Stomach smooth muscle (tissue), 2 donors: ENCODE measurements around the gene ADAM33.

Source experiments
- H3K27ac ChIP-seq: one replicate; pipeline ENCODE4 v1.7.0; 2013; ENCODE audit warnings: mild to moderate bottlenecking, low read length, inconsistent platforms
- H3K27me3 ChIP-seq, 2 donors: one replicate each; pipeline ENCODE4 v1.7.0; 2013; ENCODE audit warnings: low read length in 2 of 2; ENCODE audit not compliant: insufficient read depth in 2 of 2, control insufficient read depth in 1 of 2
- H3K36me3 ChIP-seq, 2 donors: one replicate each; pipeline ENCODE4 v1.7.0; 2013; ENCODE audit warnings: low read length in 2 of 2; ENCODE audit not compliant: control insufficient read depth in 2 of 2, insufficient read depth in 2 of 2
- H3K4me1 ChIP-seq: one replicate; pipeline ENCODE4 v1.7.0; 2013; ENCODE audit warnings: low read length; ENCODE audit not compliant: control insufficient read depth, insufficient read depth
- H3K4me3 ChIP-seq, 2 donors: one replicate each; pipeline ENCODE4 v1.7.0; 2013; ENCODE audit warnings: low read length in 2 of 2
- H3K9ac ChIP-seq, 2 donors: one replicate each; pipeline ENCODE4 v1.7.0; 2013; ENCODE audit warnings: low read length in 2 of 2, mild to moderate bottlenecking in 1 of 2
- H3K9me3 ChIP-seq, 2 donors: one replicate each; pipeline ENCODE4 v1.7.0; 2013; ENCODE audit warnings: low read length in 2 of 2; ENCODE audit not compliant: control insufficient read depth in 2 of 2
- donor health status: healthy.
- donor health status: Pancreatic carcinoma.

Gene ADAM33

GRCh38 chr20:3707508-3707899 lies 25.7 kb upstream of the ADAM33 start:
- Histone ChIP-seq H3K27ac (no peak overlapping the region), H3K4me1 (peaks cover 9% of the 10 kb centered on the region)

GRCh38 chr20:3706774-3707507 lies 25.1 kb upstream of the ADAM33 start:
- Histone ChIP-seq H3K9ac (no peak overlapping the region), H3K4me3 (no peak overlapping the region), H3K36me3 (no peaks in the 10 kb centered on the region), H3K4me1 (peaks cover 9% of the 10 kb centered on the region), H3K27ac (no peak overlapping the region), H3K27me3 (no peaks in the 10 kb centered on the region), H3K9me3 (no peaks in the 10 kb centered on the region)

More at GRCh38 chr20:3707508-3707899, 25.7 kb upstream of the ADAM33 start:
- Histone ChIP-seq H3K36me3 (no peaks in the 10 kb centered on the region), H3K27me3 (no peaks in the 10 kb centered on the region), H3K9ac (no peak overlapping the region), H3K4me3 (no peak overlapping the region), H3K9me3 (no peaks in the 10 kb centered on the region)

- H3K36me3 ChIP-seq, result no peaks in the 10 kb centered on the region
- no peaks in the 10 kb centered on the region for H3K27me3 ChIP-seq
- H3K9ac ChIP-seq, result no peak overlapping the region
- H3K27ac ChIP-seq, result no peak overlapping the region
- peaks cover 9% of the 10 kb centered on the region for H3K4me1 ChIP-seq
- no peak overlapping the region for H3K4me3 ChIP-seq
- H3K9me3 ChIP-seq, result no peaks in the 10 kb centered on the region
Measured at GRCh38 chr20:3705970-3706739, 24.3 kb upstream of the ADAM33 start.

- Histone ChIP-seq H3K9ac (no peak overlapping the region), H3K9me3 (no peaks in the 10 kb centered on the region), H3K27ac (no peak overlapping the region), H3K4me3 (no peak overlapping the region), H3K4me1 (peaks cover 3% of the 10 kb centered on the region), H3K27me3 (no peaks in the 10 kb centered on the region), H3K36me3 (no peaks in the 10 kb centered on the region)
Measured at GRCh38 chr20:3705491-3705969, 23.7 kb upstream of the ADAM33 start.

- no peaks in the 10 kb centered on the region for H3K4me1 ChIP-seq
- no peak overlapping the region for H3K27ac ChIP-seq
- no peaks in the 10 kb centered on the region for H3K27me3 ChIP-seq
Measured at GRCh38 chr20:3704087-3704486, 22.3 kb upstream of the ADAM33 start.

GRCh38 chr20:3702611-3703391 lies 21.0 kb upstream of the ADAM33 start:
- Histone ChIP-seq H3K27ac (no peak overlapping the region), H3K9me3 (no peaks in the 10 kb centered on the region), H3K4me3 (no peak overlapping the region), H3K27me3 (no peaks in the 10 kb centered on the region), H3K9ac (no peak overlapping the region), H3K36me3 (no peaks in the 10 kb centered on the region), H3K4me1 (peaks cover 2% of the 10 kb centered on the region)

More at GRCh38 chr20:3704087-3704486, 22.3 kb upstream of the ADAM33 start:
- H3K4me3 ChIP-seq, result no peak overlapping the region
- no peaks in the 10 kb centered on the region for H3K9me3 ChIP-seq
- H3K9ac ChIP-seq, result no peak overlapping the region
- no peaks in the 10 kb centered on the region for H3K36me3 ChIP-seq

GRCh38 chr20:3701061-3701998 lies 19.5 kb upstream of the ADAM33 start:
- H3K4me3 ChIP-seq, result no peak overlapping the region
- H3K27ac ChIP-seq, result no peak overlapping the region
- peaks cover under 1 to 3% of the 10 kb centered on the region in 2 donors for H3K9me3 ChIP-seq
- no peak overlapping the region for H3K9ac ChIP-seq
- H3K36me3 ChIP-seq, result no peaks in the 10 kb centered on the region
- H3K27me3 ChIP-seq, result no peaks in the 10 kb centered on the region
- H3K4me1 ChIP-seq, result peaks cover 2% of the 10 kb centered on the region

- Histone ChIP-seq H3K4me1 (peaks cover 2% of the 10 kb centered on the region), H3K9ac (no peak overlapping the region), H3K27ac (no peak overlapping the region), H3K36me3 (no peaks in the 10 kb centered on the region), H3K9me3 (peaks cover 3 to 5% of the 10 kb centered on the region in 2 donors), H3K4me3 (no peak overlapping the region), H3K27me3 (no peaks in the 10 kb centered on the region)
Measured at GRCh38 chr20:3699037-3699436, 17.2 kb upstream of the ADAM33 start.

GRCh38 chr20:3698591-3699001 lies 16.8 kb upstream of the ADAM33 start:
- Histone ChIP-seq H3K4me1 (peaks cover 2% of the 10 kb centered on the region), H3K36me3 (no peaks in the 10 kb centered on the region), H3K27ac (no peak overlapping the region), H3K9ac (no peak overlapping the region), H3K27me3 (no peaks in the 10 kb centered on the region), H3K4me3 (no peak overlapping the region), H3K9me3 (peaks cover 3 to 5% of the 10 kb centered on the region in 2 donors)
